Central memory CD8-positive, alpha-beta T cell (primary cell): ENCODE data around the gene EPN2.
"Not testable (repeated sequence)": the region's sequence is repeated elsewhere in the genome, so short reads cannot be mapped to it uniquely, and the experiment has no call there.

Experiments used
- ATAC-seq: fragments of 150-1000 bp; cut with Tn5 transposase; replicated peaks from 2 replicates; pipeline ENCODE4 v1.10.0; 2022; ENCODE audit warnings: mild to moderate bottlenecking, moderate FRiP score, moderate number of reproducible peaks; ENCODE audit not compliant: poor library complexity, severe bottlenecking; ENCODE audit errors: extremely low read depth
- DNase-seq, 2 donors: peaks; one replicate each; pipeline ENCODE4 v3.0.0; 2021; ENCODE audit warnings: low spot score in 2 of 2
- H3K27ac Mint-ChIP-seq: one replicate; pipeline ENCODE4 v1.8.0; 2022; ENCODE audit warnings: low read depth, mild to moderate bottlenecking, moderate library complexity, mixed read lengths
- H3K27me3 Mint-ChIP-seq: one replicate; pipeline ENCODE4 v1.8.0; 2022; ENCODE audit warnings: mixed read lengths
- H3K36me3 Mint-ChIP-seq: one replicate; pipeline ENCODE4 v1.8.0; 2022; ENCODE audit warnings: mild to moderate bottlenecking, moderate library complexity, mixed read lengths; ENCODE audit not compliant: insufficient read depth
- H3K4me1 Mint-ChIP-seq: one replicate; pipeline ENCODE4 v1.8.0; 2022; ENCODE audit warnings: mixed read lengths
- H3K4me3 Mint-ChIP-seq: one replicate; pipeline ENCODE4 v1.8.0; 2022; ENCODE audit warnings: mild to moderate bottlenecking, moderate library complexity, mixed read lengths
- H3K9me3 Mint-ChIP-seq: one replicate; pipeline ENCODE4 v1.8.0; 2022; ENCODE audit warnings: mixed read lengths

The EPN2 gene

DNA sequence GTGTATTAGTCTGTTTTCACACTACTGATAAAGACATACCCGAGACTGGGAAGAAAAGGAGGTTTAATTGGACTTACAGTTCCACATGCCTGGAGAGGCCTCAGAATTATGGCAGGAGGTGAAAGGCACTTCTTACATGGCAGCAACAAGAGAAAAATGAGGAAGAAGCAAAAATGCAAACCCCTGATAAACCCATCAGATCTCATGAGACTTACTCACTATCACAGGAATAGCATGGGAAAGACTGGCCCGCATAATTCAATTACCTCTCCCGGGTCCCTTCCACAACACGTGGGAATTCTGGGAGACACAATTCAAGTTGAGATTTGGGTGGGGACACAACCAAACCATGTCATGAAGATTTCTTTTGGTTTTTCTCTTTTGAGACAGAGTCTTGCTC lies 41.1 kb downstream of the EPN2 start:
- H3K27me3 Mint-ChIP-seq, H3K9me3 Mint-ChIP-seq, H3K27ac Mint-ChIP-seq, H3K36me3 Mint-ChIP-seq, H3K4me3 Mint-ChIP-seq, H3K4me1 Mint-ChIP-seq, DNase-seq, ATAC-seq: not testable (repeated sequence)

DNA sequence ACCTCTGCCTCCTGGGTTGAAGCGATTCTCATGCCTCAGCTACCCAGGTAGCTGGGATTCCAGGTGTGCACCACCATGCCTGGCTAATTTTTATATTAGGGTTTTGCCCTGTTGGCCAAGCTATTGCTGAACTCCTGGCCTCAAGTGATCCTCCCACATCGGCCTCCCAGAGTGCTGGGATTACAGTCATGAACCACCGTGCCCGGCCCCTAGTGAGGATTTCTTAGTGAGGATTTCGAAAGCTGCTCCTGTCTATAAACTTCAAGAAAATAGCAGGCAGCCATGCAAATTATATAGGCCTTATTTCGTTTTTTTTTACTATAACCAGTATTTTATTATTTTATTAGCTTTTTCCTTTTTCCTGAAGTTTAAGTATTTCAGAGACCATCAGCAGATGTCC lies 41.6 kb downstream of the EPN2 start:
- Mint-ChIP-seq H3K36me3 (no peaks in the 10 kb centered on the region), H3K27ac (no peak overlapping the region), H3K4me1 (peaks cover 2% of the 10 kb centered on the region), H3K9me3 (no peaks in the 10 kb centered on the region), H3K4me3 (no peak overlapping the region), H3K27me3 (no peaks in the 10 kb centered on the region)
- ATAC-seq (no peak), DNase-seq (no peak)

DNA sequence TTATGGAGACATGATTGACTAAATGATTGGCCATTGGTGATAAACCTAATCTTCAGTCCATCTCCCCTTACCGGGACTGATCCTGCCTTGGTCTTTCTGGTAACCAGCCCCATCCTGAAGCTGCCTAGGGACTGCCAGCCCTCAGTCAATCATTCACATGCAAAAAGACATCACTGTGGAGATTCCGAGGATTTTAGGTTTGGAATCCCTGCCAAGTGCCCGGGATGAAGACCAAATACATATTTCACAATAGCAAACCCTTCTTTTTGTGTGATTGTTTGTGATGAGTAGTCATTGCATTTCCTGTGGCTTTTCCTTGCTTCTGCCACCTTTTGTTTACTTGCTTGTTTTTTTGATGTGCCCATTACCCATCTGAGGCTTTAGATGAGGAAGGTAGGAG lies 44.0 kb downstream of the EPN2 start:
- Mint-ChIP-seq H3K27me3 (no peaks in the 10 kb centered on the region), H3K4me1 (peaks cover 17% of the 10 kb centered on the region), H3K36me3 (no peaks in the 10 kb centered on the region), H3K4me3 (no peak overlapping the region), H3K9me3 (no peaks in the 10 kb centered on the region), H3K27ac (no peak overlapping the region)
- DNase-seq (no peak), ATAC-seq (no peak)

DNA sequence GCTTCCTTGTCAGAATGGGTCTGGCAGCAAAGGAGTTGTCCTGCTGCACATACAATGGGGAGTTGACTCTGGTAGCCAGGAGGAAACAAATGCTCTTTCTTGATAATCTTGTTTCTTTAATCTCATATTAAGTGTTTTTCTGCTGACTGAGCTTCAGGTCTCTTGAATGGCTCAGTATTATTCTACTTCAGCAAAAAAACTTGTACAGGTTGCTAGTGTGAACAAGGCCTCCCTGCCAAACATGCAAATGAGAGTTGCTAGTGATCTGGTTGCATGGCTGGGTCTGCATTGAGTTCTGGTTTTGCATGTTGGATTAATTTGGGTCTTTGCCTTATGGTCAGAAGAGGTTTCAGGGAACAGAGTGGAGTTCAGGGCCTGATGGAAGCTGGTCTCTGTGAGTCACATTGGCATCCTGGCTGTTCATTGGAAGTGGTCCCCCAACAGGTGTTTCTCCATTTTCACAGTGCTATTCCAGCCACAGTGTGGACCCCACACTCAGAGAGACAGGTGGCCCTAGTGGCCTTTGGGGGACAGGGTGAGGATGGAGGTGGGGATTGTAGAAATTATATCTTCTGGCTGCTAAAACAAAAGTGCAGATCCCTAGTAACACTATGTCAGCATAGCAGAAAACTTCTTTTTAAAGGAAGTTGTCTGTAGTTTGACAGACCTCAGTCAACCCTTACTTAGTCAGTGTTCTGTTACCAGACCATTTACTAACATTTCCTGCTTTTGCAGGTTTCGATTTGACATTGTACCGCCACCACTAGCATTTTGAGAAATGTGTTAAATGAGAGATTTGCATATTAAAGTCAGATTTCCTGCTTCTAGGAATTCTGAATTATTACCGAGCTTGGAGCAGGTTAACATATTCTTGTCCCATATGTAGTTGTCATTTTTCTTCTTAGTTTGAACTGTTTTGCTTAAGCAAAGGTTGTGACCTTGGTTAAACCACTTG lies 47.1 kb downstream of the EPN2 start:
- Mint-ChIP-seq H3K27ac (peak overlapping the region; percentile 67), H3K27me3 (no peaks in the 10 kb centered on the region), H3K36me3 (no peaks in the 10 kb centered on the region), H3K9me3 (no peaks in the 10 kb centered on the region), H3K4me1 (peaks cover 17% of the 10 kb centered on the region), H3K4me3 (peak overlapping the region; percentile 26)
- ATAC-seq (peak; percentile 79), DNase-seq (no peak)

DNA sequence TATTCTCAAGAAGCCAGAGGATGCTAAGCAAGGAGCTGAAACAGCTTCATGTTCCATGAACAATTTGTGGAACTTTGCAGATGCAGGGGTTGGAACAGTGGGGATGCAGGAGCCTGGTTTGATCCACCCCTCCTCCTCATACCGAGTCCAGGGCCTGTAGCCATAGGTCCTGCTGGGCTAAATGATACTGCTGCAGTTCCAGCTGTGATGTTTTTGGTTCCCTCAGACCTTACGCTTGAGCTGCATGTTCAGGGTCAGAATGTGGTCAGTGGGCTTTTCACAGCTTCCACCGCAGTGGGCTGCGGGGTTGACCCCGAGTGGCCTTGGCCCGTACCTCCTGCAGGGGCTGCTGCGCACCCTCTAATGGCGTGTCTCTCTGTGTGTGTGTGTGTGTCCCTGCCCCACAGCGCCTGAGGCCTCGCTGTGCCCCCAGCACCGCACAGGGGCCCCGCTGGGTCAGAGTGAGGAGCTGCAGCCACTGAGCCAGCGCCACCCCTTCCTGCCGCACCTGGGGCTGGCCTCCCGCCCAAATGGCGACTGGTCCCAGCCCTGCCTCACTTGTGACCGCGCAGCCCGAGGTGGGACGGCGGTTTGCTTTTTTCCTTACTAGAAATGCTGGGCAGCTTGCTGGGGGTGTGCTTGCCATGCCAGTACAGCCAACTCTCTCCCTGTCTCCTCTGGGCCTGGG lies 48.2 kb downstream of the EPN2 start:
- DNase-seq (no peak), ATAC-seq (no peak)
- Mint-ChIP-seq H3K27me3 (no peaks in the 10 kb centered on the region), H3K9me3 (no peaks in the 10 kb centered on the region), H3K27ac (no peak overlapping the region), H3K4me1 (peaks cover 17% of the 10 kb centered on the region), H3K36me3 (no peaks in the 10 kb centered on the region), H3K4me3 (no peak overlapping the region)

DNA sequence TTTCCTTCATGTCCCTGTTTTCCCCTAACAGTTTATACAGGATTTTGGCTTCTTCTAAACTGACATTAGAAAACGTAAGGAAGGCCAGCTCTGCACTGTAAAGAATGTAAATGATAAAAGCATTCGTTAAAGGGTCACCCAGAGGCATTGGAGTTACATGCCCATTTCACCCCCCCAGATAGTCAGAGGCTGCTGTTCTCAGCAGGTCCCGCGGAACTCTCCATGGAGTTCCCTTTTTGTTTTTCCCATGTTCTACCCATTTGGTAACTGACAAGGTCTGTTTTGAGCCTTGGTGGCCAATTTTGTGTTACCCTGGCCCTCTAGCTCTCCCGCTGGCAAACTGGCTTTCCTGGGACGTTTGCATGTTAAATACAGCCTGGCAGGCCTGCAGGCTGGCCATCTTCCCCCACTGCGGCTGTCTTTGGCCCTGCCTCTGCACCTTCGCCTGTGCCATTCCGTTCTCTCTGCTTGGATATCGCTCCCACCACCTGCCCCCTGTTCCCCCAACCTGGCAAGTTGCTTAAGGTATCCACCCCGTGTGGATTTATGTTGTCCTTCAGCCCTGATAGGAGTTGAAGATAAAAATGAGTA lies 49.7 kb downstream of the EPN2 start:
- Mint-ChIP-seq H3K4me1 (peaks cover 17% of the 10 kb centered on the region), H3K27ac (no peak overlapping the region), H3K9me3 (no peaks in the 10 kb centered on the region), H3K27me3 (no peaks in the 10 kb centered on the region), H3K4me3 (no peak overlapping the region), H3K36me3 (peaks cover 2% of the 10 kb centered on the region)
- DNase-seq (no peak), ATAC-seq (no peak)

DNA sequence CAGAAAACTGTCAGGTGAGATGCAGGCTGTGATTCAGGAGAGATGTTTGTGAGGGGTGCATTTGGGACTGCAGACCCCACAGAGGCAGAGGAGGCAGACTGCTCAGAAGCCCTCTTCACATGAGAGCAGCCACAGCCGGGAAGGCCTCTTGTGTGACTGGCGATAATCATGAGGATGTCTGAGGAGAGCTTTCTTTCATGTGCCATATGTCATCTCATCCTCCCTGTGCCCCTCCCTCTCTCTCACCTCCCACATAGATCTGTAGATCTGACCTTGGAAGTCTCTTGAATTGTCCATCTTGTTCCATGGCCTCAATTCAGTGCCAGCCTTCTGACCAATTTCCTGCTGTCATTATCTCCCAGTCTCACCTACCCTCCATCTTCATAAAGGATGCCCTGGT lies 50.5 kb downstream of the EPN2 start:
- peaks cover 2% of the 10 kb centered on the region for H3K36me3 Mint-ChIP-seq
- ATAC-seq (no peak), DNase-seq (no peak)
- H3K4me3 Mint-ChIP-seq = no peak overlapping the region
- H3K27me3 Mint-ChIP-seq = no peaks in the 10 kb centered on the region
- H3K9me3 Mint-ChIP-seq = no peaks in the 10 kb centered on the region
- peaks cover 17% of the 10 kb centered on the region for H3K4me1 Mint-ChIP-seq
- H3K27ac Mint-ChIP-seq = no peak overlapping the region

DNA sequence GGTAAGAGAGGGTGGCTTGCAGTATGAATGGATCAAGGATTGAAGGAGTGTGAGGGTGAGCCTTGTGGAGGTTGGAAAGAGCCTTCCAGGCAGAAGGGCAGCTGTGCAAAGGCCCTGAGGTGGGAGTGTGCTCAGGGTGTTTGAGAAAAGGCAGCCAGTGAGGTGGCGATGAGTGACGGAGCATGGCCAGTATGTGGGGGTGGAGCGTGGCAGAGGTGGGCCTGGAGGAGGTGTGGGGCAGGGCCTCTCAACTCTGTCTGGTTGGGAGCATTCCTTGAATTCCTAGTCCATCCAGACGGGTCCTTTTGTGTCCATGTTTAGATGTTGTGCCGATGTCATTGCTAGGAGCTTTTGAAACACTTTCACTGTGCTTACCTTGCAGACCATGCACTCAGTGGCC lies 51.3 kb downstream of the EPN2 start:
- Mint-ChIP-seq H3K4me3 (no peak overlapping the region), H3K27me3 (no peaks in the 10 kb centered on the region), H3K9me3 (no peaks in the 10 kb centered on the region), H3K4me1 (peaks cover 17% of the 10 kb centered on the region), H3K36me3 (peaks cover 2% of the 10 kb centered on the region), H3K27ac (no peak overlapping the region)
- DNase-seq = no peak
- ATAC-seq = no peak

DNA sequence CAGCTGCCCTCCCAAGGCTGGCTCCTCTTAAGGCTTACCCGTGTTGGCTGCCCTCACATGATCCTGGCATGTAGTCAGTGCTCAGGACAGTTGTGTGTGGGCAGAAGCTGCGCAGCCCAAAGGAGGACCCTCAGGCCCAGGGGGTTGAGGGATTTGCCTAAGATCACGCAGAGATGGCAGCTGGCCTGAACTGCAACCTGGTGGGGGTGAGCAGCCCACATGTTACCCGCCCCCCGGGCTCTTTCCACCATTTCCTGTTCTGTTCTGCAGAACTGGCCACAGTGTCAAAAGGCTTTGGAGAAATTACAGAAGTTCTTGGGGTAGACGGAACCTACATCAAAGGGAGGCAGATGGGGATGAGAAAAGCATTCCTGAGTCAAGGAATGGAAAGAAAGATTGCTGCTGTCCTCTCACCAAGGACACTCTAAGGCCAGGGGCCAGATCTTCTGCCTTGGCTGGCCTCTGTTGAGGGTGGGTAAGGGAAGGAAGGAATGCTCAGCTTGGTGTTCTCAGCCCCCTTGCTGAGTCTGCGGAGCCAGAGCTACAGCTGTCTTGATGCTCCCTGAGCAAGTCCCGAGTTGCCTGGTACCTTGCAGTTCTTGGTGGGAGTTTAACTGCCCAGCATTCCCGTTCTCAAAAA lies 53.0 kb downstream of the EPN2 start:
- Mint-ChIP-seq H3K4me1 (no peaks in the 10 kb centered on the region), H3K27me3 (no peaks in the 10 kb centered on the region), H3K27ac (no peak overlapping the region), H3K4me3 (no peak overlapping the region), H3K9me3 (no peaks in the 10 kb centered on the region), H3K36me3 (peaks cover 2% of the 10 kb centered on the region)
- ATAC-seq = no peak
- no peak for DNase-seq

DNA sequence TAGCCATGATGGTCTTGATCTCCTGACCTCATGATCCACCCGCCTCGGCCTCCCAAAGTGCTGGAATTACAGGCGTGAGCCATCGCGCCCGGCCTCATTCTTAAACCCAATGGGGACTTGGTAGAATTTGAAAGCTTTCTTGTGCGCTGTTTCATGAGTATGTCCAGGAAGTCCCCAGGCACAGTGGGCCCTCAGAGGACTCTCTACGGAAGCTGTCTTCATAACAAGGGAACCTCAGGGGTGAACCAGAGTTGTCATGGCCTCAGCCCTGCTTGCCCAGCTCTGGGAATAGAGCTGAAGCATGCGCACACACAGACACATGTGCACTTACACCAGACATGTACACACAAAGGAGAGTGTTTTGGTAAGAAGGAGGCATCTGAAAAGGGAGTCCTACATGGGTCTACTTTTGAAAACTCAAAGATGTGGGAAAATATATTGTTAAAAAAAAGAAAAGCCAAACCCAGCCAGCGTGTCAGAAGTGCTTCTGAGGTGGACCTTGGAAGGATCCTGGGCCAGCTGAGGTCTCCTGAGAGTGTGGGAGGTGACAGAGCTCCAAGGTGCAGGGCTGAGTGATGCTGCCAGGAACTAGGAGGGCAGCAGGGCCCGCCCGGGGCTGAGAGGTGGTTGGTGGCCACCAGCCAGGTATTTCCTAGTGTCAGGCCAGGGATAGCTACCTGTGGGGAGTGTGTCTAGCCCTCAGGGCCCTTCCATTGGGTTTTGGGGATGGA lies 54.6 kb downstream of the EPN2 start:
- Mint-ChIP-seq H3K4me3 (no peak overlapping the region), H3K27ac (peak overlapping the region; percentile 74), H3K36me3 (peaks cover 2% of the 10 kb centered on the region), H3K27me3 (no peaks in the 10 kb centered on the region), H3K4me1 (no peaks in the 10 kb centered on the region), H3K9me3 (no peaks in the 10 kb centered on the region)
- DNase-seq (no peak), ATAC-seq (no peak)

DNA sequence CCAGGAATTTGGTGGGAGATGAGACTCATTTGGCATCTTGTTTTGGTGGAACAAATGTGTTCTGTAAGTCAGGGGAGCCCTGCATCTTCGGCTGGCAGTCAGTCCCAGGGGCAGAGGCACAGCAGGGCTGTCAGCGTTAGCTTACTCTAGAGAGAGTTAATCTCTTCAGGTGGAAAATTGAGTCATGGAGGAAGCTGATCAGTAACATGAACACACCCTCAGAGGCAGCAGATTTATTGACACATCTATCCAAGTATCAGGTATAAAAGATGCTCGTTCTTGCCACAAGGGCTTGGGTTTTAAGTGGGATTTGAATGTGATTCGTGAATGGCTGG lies 55.2 kb downstream of the EPN2 start:
- DNase-seq (no peak), ATAC-seq (no peak)
- Mint-ChIP-seq H3K27ac (peak overlapping the region; percentile 74), H3K36me3 (peaks cover 2% of the 10 kb centered on the region), H3K4me1 (no peaks in the 10 kb centered on the region), H3K4me3 (no peak overlapping the region), H3K27me3 (no peaks in the 10 kb centered on the region), H3K9me3 (no peaks in the 10 kb centered on the region)

DNA sequence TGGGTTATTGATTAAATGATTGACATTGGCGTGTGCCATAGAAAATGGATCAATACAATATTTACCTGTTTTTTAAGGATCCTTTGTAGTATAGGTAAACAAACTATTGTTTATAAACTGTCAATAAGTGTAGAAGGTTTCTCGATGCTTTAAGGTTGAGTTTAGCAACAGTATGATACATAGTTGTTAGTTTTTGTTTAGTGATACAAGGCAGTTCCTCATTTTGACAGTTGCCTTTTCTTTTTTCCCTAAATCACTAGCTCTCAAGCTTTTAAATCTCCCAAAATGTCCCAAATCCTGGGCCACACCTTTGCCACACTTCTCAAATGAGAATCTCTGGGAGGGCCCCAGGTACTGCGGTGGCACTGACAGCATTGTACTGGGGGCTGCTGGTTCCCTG lies 57.3 kb downstream of the EPN2 start:
- Mint-ChIP-seq H3K27me3 (no peaks in the 10 kb centered on the region), H3K9me3 (no peaks in the 10 kb centered on the region), H3K36me3 (peaks cover 2% of the 10 kb centered on the region), H3K4me1 (no peaks in the 10 kb centered on the region), H3K4me3 (no peak overlapping the region), H3K27ac (no peak overlapping the region)
- DNase-seq = no peak
- no peak for ATAC-seq
